Stomach (tissue), 4 donors: ENCODE measurements around the gene SCAMP2.

Experiments used
- CTCF ChIP-seq, 7 experiments: fragments of 450-650 bp in 4 of 7; fragments of 200-600 bp in 3 of 7; sonication (generic) in 3 of 7; IDR thresholded peaks; one replicate each; pipeline ENCODE4 v1.5.1; 2016 to 2019; ENCODE audit warnings: antibody characterized with exemption in 7 of 7, control low read depth in 2 of 7, mild to moderate bottlenecking in 1 of 7
- POLR2A ChIP-seq, 4 donors: fragments of 450-650 bp; IDR thresholded peaks; one replicate each; pipeline ENCODE4 v1.6.1; 2016; ENCODE audit warnings: antibody characterized with exemption in 4 of 4, control low read depth in 2 of 4, mild to moderate bottlenecking in 1 of 4, moderate library complexity in 1 of 4
- POLR2AphosphoS5 ChIP-seq, 3 donors: sonication (generic); formaldehyde crosslinking; IDR thresholded peaks; one replicate each; pipeline ENCODE4 v1.6.1; 2016; ENCODE audit warnings: antibody characterized with exemption in 3 of 3

DNA sequence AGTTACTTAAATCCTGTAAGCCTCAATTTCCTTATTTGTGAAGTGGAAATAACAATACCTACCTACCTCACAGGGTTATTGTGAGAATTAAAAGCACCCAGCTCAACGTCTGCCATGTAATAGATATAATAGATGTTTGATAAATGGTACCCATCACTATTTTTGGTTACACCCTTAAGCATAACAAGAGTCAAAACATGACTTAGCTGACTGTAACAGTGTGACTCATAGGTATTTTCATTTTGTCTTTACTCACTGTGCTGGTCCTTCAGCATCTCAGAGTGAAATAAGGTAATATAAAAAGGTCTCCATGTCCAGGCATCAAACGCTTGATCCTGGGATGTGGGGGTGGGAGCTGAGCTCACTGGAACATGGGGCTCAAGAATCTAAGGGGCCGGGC lies 43.7 kb downstream of the SCAMP2 start:
- no peak for TF ChIP-seq CTCF (IDR thresholded peaks at IDR 0.05)
- TF ChIP-seq POLR2AphosphoS5 (IDR thresholded peaks at IDR 0.05), result no peak
- no peak for TF ChIP-seq POLR2A (IDR thresholded peaks at IDR 0.05)
